ENCODE data around the gene MYEOV. TPM values are rescaled to one million over a fixed set of nuclear protein-coding genes. Genes with fewer than 3 reads are reported as not detected.

The MYEOV gene
- total and polyA plus RNA-seq, 2 of the 8 experiments (the other 6 are each of a cell fraction or from before 2014, with no cell fraction given) = 0.44 to 0.67 TPM

DNA sequence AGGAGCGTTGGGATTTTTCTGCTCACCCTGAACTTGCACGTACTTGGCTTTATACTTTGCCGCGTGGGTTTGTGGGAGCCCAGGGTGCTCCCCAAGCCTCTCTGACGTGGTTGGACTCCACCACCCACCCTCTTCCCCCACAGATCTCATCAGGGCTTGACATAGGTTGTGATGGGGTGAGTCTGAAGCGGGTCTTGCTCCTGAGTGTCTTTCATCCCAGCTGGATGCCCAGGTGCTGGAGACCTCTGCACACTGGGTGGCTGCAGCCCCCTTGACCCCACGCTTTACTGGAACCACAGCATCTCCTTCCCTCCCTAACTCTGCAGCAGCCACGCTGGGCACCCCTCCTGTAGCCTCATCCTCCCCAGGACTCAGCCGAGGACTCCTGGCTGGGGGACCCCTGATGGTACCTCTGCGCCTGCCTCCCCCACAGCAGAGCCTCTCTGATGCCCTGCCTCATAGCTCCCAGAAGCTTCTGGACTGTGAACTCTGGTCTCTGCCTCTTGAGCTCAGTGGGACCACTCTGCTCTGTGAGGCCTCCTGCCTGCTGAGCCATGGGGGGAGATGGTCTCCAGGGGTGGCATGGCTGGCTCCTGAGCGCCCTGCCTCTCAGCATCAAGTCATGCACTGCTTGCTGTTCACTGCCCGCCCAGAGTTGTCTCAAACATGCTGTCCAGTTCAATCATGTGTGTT, 45.2 kb downstream of the MYEOV start:
- H3K14ac ChIP-seq (ENCODE audit: insufficient read length) = no peak overlapping the region
- FAIRE-seq (no peak), DNase-seq (ENCODE audit: low read depth in 1 of 2, low spot score in 2 of 2) (no peak)
- no peak overlapping the region for H4K5ac ChIP-seq (ENCODE audit: insufficient read length, low read depth, low read length)
- H3K23me2 ChIP-seq (ENCODE audit: low read depth, low read length) = no peaks in the 10 kb centered on the region
- no peak overlapping the region for H4K8ac ChIP-seq (ENCODE audit: extremely low read depth, insufficient read depth, low read length)
- CTCF ChIA-PET (ENCODE audit: partially characterized antibody) = no interaction called here
- H2BK20ac ChIP-seq (ENCODE audit: low read length) = no peak overlapping the region
- no peak overlapping the region for H3K9ac ChIP-seq (replicated peaks in 1 of 4; ENCODE audit: extremely low read depth in 1 of 4, low read depth in 3 of 4, low read length in 3 of 4)
- no peak overlapping the region for H2AK5ac ChIP-seq (ENCODE audit: low read depth, low read length)
- POLR2A ChIA-PET (ENCODE audit: partially characterized antibody) = no interaction called here
- no peak overlapping the region for H3K4me3 ChIP-seq (ENCODE audit: extremely low read depth in 1 of 4, insufficient read depth in 2 of 4, low read depth in 3 of 4, low read length in 4 of 4)
- no peak overlapping the region for H3K4ac ChIP-seq (replicated peaks; ENCODE audit: insufficient read length, low read depth, low read length)
- peaks cover 0 to 3% (median 0%) of the 10 kb centered on the region in 4 experiments; a peak in 4 of 7 replicates for H3K4me1 ChIP-seq (replicated peaks in 1 of 4; ENCODE audit: control insufficient read depth in 3 of 4, insufficient read depth in 4 of 4, low read length in 3 of 4)
- H4K20me1 ChIP-seq (replicated peaks in 1 of 2; ENCODE audit: control insufficient read depth in 1 of 2, insufficient read depth in 2 of 2, low read length in 2 of 2) = no peaks in the 10 kb centered on the region
- H3K23ac ChIP-seq (ENCODE audit: insufficient read length) = no peak overlapping the region
- no peak overlapping the region for H2BK15ac ChIP-seq (ENCODE audit: low read length)
- no peak overlapping the region for H4K91ac ChIP-seq (replicated peaks; ENCODE audit: insufficient read length, low read length)
- no peak overlapping the region for H2BK120ac ChIP-seq (replicated peaks; ENCODE audit: low read depth, low read length)
- H3K36me3 ChIP-seq (ENCODE audit: control insufficient read depth in 2 of 4, insufficient read depth in 4 of 4, low read length in 3 of 4) = no peaks in the 10 kb centered on the region
- H3K79me1 ChIP-seq (ENCODE audit: low read depth, low read length) = no peaks in the 10 kb centered on the region
- no peak overlapping the region for H2BK5ac ChIP-seq (ENCODE audit: low read depth, low read length)
- no peak overlapping the region for H3K18ac ChIP-seq (ENCODE audit: extremely low read depth, low read length)
- no peak overlapping the region for H3K56ac ChIP-seq (replicated peaks; ENCODE audit: insufficient read length, low read depth, low read length)
- 90% methylated on average over 12 of the region's 12 CpGs; no CpG with 5 or more reads in 1 of the 2 experiments for WGBS, 2 experiments (ENCODE audit: extremely low coverage in 1 of 2, insufficient coverage in 1 of 2, insufficient read length in 1 of 2, insufficient replicate concordance in 2 of 2, low coverage in 1 of 2, low lambda C conversion rate in 2 of 2, missing lambda C conversion rate in 1 of 2)
- H2BK12ac ChIP-seq (ENCODE audit: low read depth, low read length) = no peak overlapping the region
- no peak overlapping the region for H2AFZ ChIP-seq (ENCODE audit: low read length)
- H3K9me3 ChIP-seq (ENCODE audit: insufficient read depth in 2 of 2, low read depth in 1 of 2, low read length in 1 of 2) = peaks cover 7 to 13% of the 10 kb centered on the region in 2 experiments; a peak in 3 of 4 replicates
- no peak overlapping the region for H3K27ac ChIP-seq (ENCODE audit: low read depth, low read length)
- H3K27me3 ChIP-seq (replicated peaks in 1 of 4; ENCODE audit: control insufficient read depth in 3 of 4, extremely low read depth in 1 of 4, insufficient read depth in 3 of 4, low read length in 3 of 4) = no peaks in the 10 kb centered on the region; a peak in 1 of 7 replicates
- TF ChIP-seq SP4 (IDR thresholded peaks at IDR 0.05; ENCODE audit: low read length) (no peak), JUND (IDR thresholded peaks at IDR 0.05; ENCODE audit: low read length) (no peak), SIRT6 (IDR thresholded peaks at IDR 0.05; ENCODE audit: low read length) (no peak), CREB1 (IDR thresholded peaks at IDR 0.05) (no peak), YY1 (IDR thresholded peaks at IDR 0.05; ENCODE audit: low read depth, low read length) (no peak), BRCA1 (IDR thresholded peaks at IDR 0.05; ENCODE audit: low read depth, low read length) (no peak), GTF2F1 (IDR thresholded peaks at IDR 0.05; ENCODE audit: borderline replicate concordance, low read depth, low read length) (no peak), SIN3A (conservative IDR thresholded peaks at IDR 0.05 in 1 of 2, IDR thresholded peaks at IDR 0.05 in 1 of 2; ENCODE audit: low read depth in 1 of 2, low read length in 2 of 2) (no peak)
- TF ChIP-seq, protein P1, sequence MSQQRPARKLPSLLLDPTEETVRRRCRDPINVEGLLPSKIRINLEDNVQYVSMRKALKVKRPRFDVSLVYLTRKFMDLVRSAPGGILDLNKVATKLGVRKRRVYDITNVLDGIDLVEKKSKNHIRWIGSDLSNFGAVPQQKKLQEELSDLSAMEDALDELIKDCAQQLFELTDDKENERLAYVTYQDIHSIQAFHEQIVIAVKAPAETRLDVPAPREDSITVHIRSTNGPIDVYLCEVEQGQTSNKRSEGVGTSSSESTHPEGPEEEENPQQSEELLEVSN (IDR thresholded peaks at IDR 0.05) = no peak
- no peak overlapping the region for H3K4me2 ChIP-seq (ENCODE audit: insufficient read depth in 1 of 2, low read depth in 2 of 2, low read length in 2 of 2)
- H3K79me2 ChIP-seq (ENCODE audit: control insufficient read depth in 1 of 2, insufficient read depth in 2 of 2, low read length in 2 of 2) = no peaks in the 10 kb centered on the region

All from H1 (cell line).